Activated CD4-positive, alpha-beta T cell treated with anti-CD3 and anti-CD28 coated beads for 36 hours (primary cell): Measurements from ENCODE around the gene LCE3E. TPM values are rescaled to one million over a fixed set of nuclear protein-coding genes. Genes with fewer than 3 reads are reported as not detected.
A peak's percentile ranks its signal among the peaks of the same experiment; 100 is the strongest.
"Not testable (repeated sequence)": the region's sequence is repeated elsewhere in the genome, so short reads cannot be mapped to it uniquely, and the experiment has no call there.

Experiments
- ATAC-seq: fragments of 200-7000 bp; cut with Tn5 transposase; one replicate; pipeline ENCODE4 v1.10.0; 2021; ENCODE audit warnings: mild to moderate bottlenecking, moderate library complexity
- CTCF ChIA-PET: fragments of 350-600 bp; sonication (Branson Sonifier 250); formaldehyde crosslinking; loops from one replicate; lab custom pipeline; 2021; ENCODE audit warnings: antibody characterized with exemption; lab: Charles Lee
- POLR2A ChIA-PET: fragments of 350-600 bp; sonication (Branson Sonifier 250); formaldehyde crosslinking; loops from one replicate; lab custom pipeline; 2021; ENCODE audit warnings: antibody characterized with exemption, inconsistent platforms; lab: Charles Lee
- DNase-seq: peaks from one replicate; pipeline ENCODE4 v3.0.0-alpha.2; 2020
- H3K27ac Mint-ChIP-seq: one replicate; pipeline ENCODE4 v1.8.0; 2021; ENCODE audit warnings: mixed read lengths
- H3K27me3 Mint-ChIP-seq: one replicate; pipeline ENCODE4 v1.8.0; 2021; ENCODE audit warnings: mixed read lengths
- H3K36me3 Mint-ChIP-seq: one replicate; pipeline ENCODE4 v1.8.0; 2021; ENCODE audit warnings: low read depth, mixed read lengths
- H3K4me1 Mint-ChIP-seq: one replicate; pipeline ENCODE4 v1.8.0; 2021; ENCODE audit warnings: mixed read lengths
- H3K4me3 Mint-ChIP-seq: one replicate; pipeline ENCODE4 v1.8.0; 2021; ENCODE audit warnings: mild to moderate bottlenecking, moderate library complexity, mixed read lengths
- H3K9me3 Mint-ChIP-seq: one replicate; pipeline ENCODE4 v1.8.0; 2021; ENCODE audit warnings: low read depth, mixed read lengths
- intact Hi-C, 2 experiments: fragments of 100-400 bp; cut with DNase I in 1 of 2; cut with micrococcal nuclease in 1 of 2; formaldehyde crosslinking; loops; one replicate each; pipeline versions ENCODE4 v1.14.2 to v1.15.1; 2022 to 2024; cut with DNase I, micrococcal nuclease
- total RNA-seq, 2 experiments: library from RNA; stranded (reverse); gene quantifications; one replicate each; pipeline ENCODE4 v1.2.3, GENCODE V29; 2021

The LCE3E gene
- not detected for total RNA-seq

GRCh38 chr1:152566681-152567080 is at the start of gene LCE3E:
TSS of gene LCE3E (minus strand) at chr1:152566780. CDS start at chr1:152566208, 572 bp downstream.
- H3K36me3 Mint-ChIP-seq = no peaks in the 10 kb centered on the region
- H3K4me1 Mint-ChIP-seq = no peaks in the 10 kb centered on the region
- peaks cover 15% of the 10 kb centered on the region for H3K27me3 Mint-ChIP-seq
- ATAC-seq (no peak), DNase-seq (no peak)
- ChIA-PET CTCF (no interaction called here), POLR2A (no interaction called here)
- H3K27ac Mint-ChIP-seq = no peak within 1 kb of the TSS
- intact Hi-C loops = no loop called here
- H3K9me3 Mint-ChIP-seq = no peaks in the 10 kb centered on the region
- H3K4me3 Mint-ChIP-seq = no peak within 1 kb of the TSS

GRCh38 chr1:152613511-152613910 is 46.9 kb upstream of the LCE3E start, which contains the start of gene LCE3B:
TSS of gene LCE3B (plus strand) at chr1:152613811. CDS start at chr1:152613811, 0 bp downstream.
- no peak for DNase-seq
- ChIA-PET CTCF (no interaction called here), POLR2A (no interaction called here)
- intact Hi-C loops = no loop called here
- ATAC-seq = no peak
- Mint-ChIP-seq H3K4me3 (no peak within 1 kb of the TSS), H3K36me3 (no peaks in the 10 kb centered on the region), H3K9me3 (peaks cover 2% of the 10 kb centered on the region), H3K27ac (no peak within 1 kb of the TSS), H3K27me3 (no peaks in the 10 kb centered on the region), H3K4me1 (no peaks in the 10 kb centered on the region)

GRCh38 chr1:152599934-152600333 is 33.4 kb upstream of the LCE3E start, which contains the start of gene LCE3C:
TSS of gene LCE3C (plus strand) at chr1:152600234. CDS start at chr1:152600732, 498 bp downstream.
- no peaks in the 10 kb centered on the region for H3K36me3 Mint-ChIP-seq
- no peak within 1 kb of the TSS for H3K27ac Mint-ChIP-seq
- ChIA-PET CTCF (no interaction called here), POLR2A (no interaction called here)
- intact Hi-C loops = no loop called here
- H3K9me3 Mint-ChIP-seq = no peaks in the 10 kb centered on the region
- no peaks in the 10 kb centered on the region for H3K27me3 Mint-ChIP-seq
- ATAC-seq = no peak
- no peak within 1 kb of the TSS for H3K4me3 Mint-ChIP-seq
- no peaks in the 10 kb centered on the region for H3K4me1 Mint-ChIP-seq
- no peak for DNase-seq

- no peaks in the 10 kb centered on the region for H3K4me1 Mint-ChIP-seq
- no peaks in the 10 kb centered on the region for H3K9me3 Mint-ChIP-seq
- no peaks in the 10 kb centered on the region for H3K36me3 Mint-ChIP-seq
- no peak overlapping the region for H3K4me3 Mint-ChIP-seq
- ATAC-seq (no peak), DNase-seq (no peak)
- no peaks in the 10 kb centered on the region for H3K27me3 Mint-ChIP-seq
- no peak overlapping the region for H3K27ac Mint-ChIP-seq
- POLR2A ChIA-PET = no interaction called here
- intact Hi-C loops = no loop called here
- CTCF ChIA-PET = no interaction called here
These were observed 30.4 kb upstream of the LCE3E start for GRCh38 chr1:152596986-152597385.

- ATAC-seq = no peak
- ChIA-PET CTCF (no interaction called here), POLR2A (no interaction called here)
- H3K4me3 Mint-ChIP-seq = no peak overlapping the region
- H3K27ac Mint-ChIP-seq = no peak overlapping the region
- H3K4me1 Mint-ChIP-seq = no peaks in the 10 kb centered on the region
- no peaks in the 10 kb centered on the region for H3K36me3 Mint-ChIP-seq
- intact Hi-C loops = no loop called here
- H3K27me3 Mint-ChIP-seq = peaks cover 1% of the 10 kb centered on the region
- no peak for DNase-seq
- no peaks in the 10 kb centered on the region for H3K9me3 Mint-ChIP-seq
These were observed 19.0 kb upstream of the LCE3E start for GRCh38 chr1:152585586-152585985.

- CTCF ChIA-PET = no interaction called here
- POLR2A ChIA-PET = no interaction called here
These were observed 16.1 kb upstream of the LCE3E start for GRCh38 chr1:152582647-152583046.

GRCh38 chr1:152580433-152580832 is 13.9 kb upstream of the LCE3E start, which contains the start of gene LCE3D:
TSS of gene LCE3D (minus strand) at chr1:152580516. CDS start at chr1:152579936, 580 bp downstream.
- no peak within 1 kb of the TSS for H3K27ac Mint-ChIP-seq
- POLR2A ChIA-PET = no interaction called here
- H3K36me3 Mint-ChIP-seq = no peaks in the 10 kb centered on the region
- H3K27me3 Mint-ChIP-seq = peaks cover 20% of the 10 kb centered on the region
- DNase-seq = no peak
- no peak within 1 kb of the TSS for H3K4me3 Mint-ChIP-seq
- peaks cover 2% of the 10 kb centered on the region for H3K4me1 Mint-ChIP-seq
- intact Hi-C loops = no loop called here
- CTCF ChIA-PET = no interaction called here
- no peaks in the 10 kb centered on the region for H3K9me3 Mint-ChIP-seq
- ATAC-seq = no peak

More at GRCh38 chr1:152582647-152583046, 16.1 kb upstream of the LCE3E start:
- Mint-ChIP-seq H3K4me3 (no peak overlapping the region), H3K4me1 (no peaks in the 10 kb centered on the region), H3K36me3 (no peaks in the 10 kb centered on the region), H3K27me3 (peaks cover 12% of the 10 kb centered on the region), H3K9me3 (no peaks in the 10 kb centered on the region), H3K27ac (no peak overlapping the region)
- ATAC-seq (no peak), DNase-seq (no peak)
- intact Hi-C loops = no loop called here

- ATAC-seq, H3K27ac Mint-ChIP-seq, H3K4me3 Mint-ChIP-seq, H3K9me3 Mint-ChIP-seq, POLR2A ChIA-PET, H3K4me1 Mint-ChIP-seq, intact Hi-C loops, DNase-seq, H3K36me3 Mint-ChIP-seq: not testable (repeated sequence)
- H3K27me3 Mint-ChIP-seq = peaks cover 26% of the 10 kb centered on the region
- CTCF ChIA-PET = interaction anchor here (0.5 to 1.8 kb wide), 3 partner anchors 39 to 94 kb away, joined by 3 to 6 read pairs (median 3); partner anchors contain the start of gene LCE3A
These were observed 12.9 kb upstream of the LCE3E start for GRCh38 chr1:152579526-152579925.

GRCh38 chr1:152577168-152577567 is 10.6 kb upstream of the LCE3E start:
- ATAC-seq (peak; percentile 81), DNase-seq (peak; percentile 47)
- peaks cover 2% of the 10 kb centered on the region for H3K4me1 Mint-ChIP-seq
- no peaks in the 10 kb centered on the region for H3K36me3 Mint-ChIP-seq
- POLR2A ChIA-PET = interaction anchor here (0.6 kb wide), 1 partner anchor 490 kb away, joined by 3 read pairs; no protein-coding TSS in a partner anchor
- H3K9me3 Mint-ChIP-seq = no peaks in the 10 kb centered on the region
- intact Hi-C loops = no loop called here
- no peak overlapping the region for H3K4me3 Mint-ChIP-seq
- no peak overlapping the region for H3K27ac Mint-ChIP-seq
- CTCF ChIA-PET = interaction anchor here (1.4 kb wide), 1 partner anchor 45 kb away, joined by 5 read pairs; the partner anchor contains the start of gene LCE3A
- peaks cover 33% of the 10 kb centered on the region for H3K27me3 Mint-ChIP-seq

- no peaks in the 10 kb centered on the region for H3K9me3 Mint-ChIP-seq
- ChIA-PET POLR2A (no interaction called here), CTCF (no interaction called here)
- ATAC-seq (no peak), DNase-seq (no peak)
- intact Hi-C loops = no loop called here
- H3K4me1 Mint-ChIP-seq = no peaks in the 10 kb centered on the region
- no peak overlapping the region for H3K4me3 Mint-ChIP-seq
- H3K36me3 Mint-ChIP-seq = no peaks in the 10 kb centered on the region
- no peak overlapping the region for H3K27ac Mint-ChIP-seq
- H3K27me3 Mint-ChIP-seq = peaks cover 8% of the 10 kb centered on the region
These were observed 905 bp downstream of the LCE3E start for GRCh38 chr1:152565535-152566215.

GRCh38 chr1:152565115-152565514 is 1.5 kb downstream of the LCE3E start:
- Mint-ChIP-seq H3K36me3 (no peaks in the 10 kb centered on the region), H3K27me3 (peaks cover 8% of the 10 kb centered on the region), H3K9me3 (no peaks in the 10 kb centered on the region), H3K4me3 (no peak overlapping the region), H3K27ac (no peak overlapping the region), H3K4me1 (no peaks in the 10 kb centered on the region)
- ChIA-PET CTCF (no interaction called here), POLR2A (no interaction called here)
- no peak for ATAC-seq
- no peak for DNase-seq
- intact Hi-C loops = no loop called here

GRCh38 chr1:152548358-152548757 is 18.2 kb downstream of the LCE3E start:
- POLR2A ChIA-PET = not testable (repeated sequence)

More at GRCh38 chr1:152548358-152548757, 18.2 kb downstream of the LCE3E start:
- DNase-seq, CTCF ChIA-PET, H3K36me3 Mint-ChIP-seq, H3K4me1 Mint-ChIP-seq, ATAC-seq, H3K4me3 Mint-ChIP-seq, H3K27ac Mint-ChIP-seq, intact Hi-C loops, H3K9me3 Mint-ChIP-seq: not testable (repeated sequence)
- H3K27me3 Mint-ChIP-seq = peaks cover 16% of the 10 kb centered on the region
